Neural progenitor cell (in vitro differentiated cells): ENCODE data around the gene PRPF38B. TPM values are rescaled to one million over a fixed set of nuclear protein-coding genes. Genes with fewer than 3 reads are reported as not detected.

Experiments used
- DNase-seq: peaks from one replicate; pipeline ENCODE4 v3.0.0-alpha.2; 2016; ENCODE audit warnings: low spot score
- H2AFZ ChIP-seq: fragments of 200-600 bp; sonication (generic); replicated peaks from 2 replicates; pipeline ENCODE4 v1.6.1; 2016; ENCODE audit warnings: antibody characterized with exemption
- H3F3A ChIP-seq: fragments of 200-600 bp; sonication (generic); 2 replicates; pipeline ENCODE4 v1.6.1; 2016; ENCODE audit warnings: antibody characterized with exemption, low read depth
- H3K27ac ChIP-seq: fragments of 200-600 bp; sonication (generic); 2 replicates; pipeline ENCODE4 v1.5.1; 2016; ENCODE audit warnings: mild to moderate bottlenecking
- H3K27me3 ChIP-seq: fragments of 200-600 bp; sonication (generic); 2 replicates; pipeline ENCODE4 v1.6.1; 2016; ENCODE audit warnings: mild to moderate bottlenecking, moderate library complexity
- H3K36me3 ChIP-seq: fragments of 200-600 bp; sonication (generic); 2 replicates; pipeline ENCODE4 v1.5.1; 2016
- H3K4me1 ChIP-seq: fragments of 200-600 bp; sonication (generic); 2 replicates; pipeline ENCODE4 v1.6.1; 2016; ENCODE audit warnings: mixed run types
- H3K4me2 ChIP-seq: fragments of 200-600 bp; sonication (generic); 2 replicates; pipeline ENCODE4 v1.6.1; 2016
- H3K4me3 ChIP-seq: fragments of 200-600 bp; sonication (generic); 2 replicates; pipeline ENCODE4 v1.5.1; 2016
- H3K79me2 ChIP-seq: fragments of 200-600 bp; sonication (generic); 2 replicates; pipeline ENCODE4 v1.6.1; 2016; ENCODE audit warnings: low read depth
- H3K9ac ChIP-seq: fragments of 200-600 bp; sonication (generic); 2 replicates; pipeline ENCODE4 v1.6.1; 2016
- H3K9me3 ChIP-seq: fragments of 200-600 bp; sonication (generic); 2 replicates; pipeline ENCODE4 v1.5.1; 2016; ENCODE audit warnings: low read depth
- H4K20me1 ChIP-seq: fragments of 200-600 bp; sonication (generic); 2 replicates; pipeline ENCODE4 v1.6.1; 2016; ENCODE audit warnings: low read depth
- H3K27ac Mint-ChIP-seq: 3 replicates; pipeline ENCODE4 v1.8.0; 2021; ENCODE audit warnings: mixed read lengths
- H3K27me3 Mint-ChIP-seq: 2 replicates; pipeline ENCODE4 v1.8.0; 2022; ENCODE audit warnings: low read depth, mild to moderate bottlenecking, inconsistent platforms, moderate library complexity, mixed read lengths; ENCODE audit not compliant: insufficient read depth
- H3K36me3 Mint-ChIP-seq: 3 replicates; pipeline ENCODE4 v1.8.0; 2021; ENCODE audit warnings: mixed read lengths
- H3K4me1 Mint-ChIP-seq: 3 replicates; pipeline ENCODE4 v1.8.0; 2021; ENCODE audit warnings: mixed read lengths
- H3K4me3 Mint-ChIP-seq: 3 replicates; pipeline ENCODE4 v1.8.0; 2021; ENCODE audit warnings: mild to moderate bottlenecking, moderate library complexity, mixed read lengths
- H3K9me3 Mint-ChIP-seq: 3 replicates; pipeline ENCODE4 v1.8.0; 2020; ENCODE audit warnings: mixed read lengths
- EZH2 ChIP-seq: fragments of 200-600 bp; sonication (generic); IDR thresholded peaks from 2 replicates; pipeline ENCODE4 v1.6.1; 2017; ENCODE audit warnings: antibody characterized with exemption, mild to moderate bottlenecking, moderate library complexity
- EZH2phosphoT487 ChIP-seq: fragments of 200-600 bp; sonication (generic); IDR thresholded peaks from 2 replicates; pipeline ENCODE4 v1.6.1; 2017; ENCODE audit warnings: antibody characterized with exemption
- total RNA-seq: library from RNA; depleted of rRNA; stranded (reverse); fragments of >200 nt; gene quantifications from 2 replicates; pipeline ENCODE4 v1.2.3, GENCODE V29; 2015; ENCODE audit warnings: low replicate concordance
- TF ChIP-seq, protein P1 (sequence below): fragments of 200-600 bp; sonication (generic); IDR thresholded peaks from 2 replicates; pipeline ENCODE4 v1.5.1; 2017; ENCODE audit warnings: antibody characterized with exemption, mild to moderate bottlenecking

The PRPF38B gene
- total RNA-seq, 1 donor from 2014 or later = 40.7 TPM

DNA sequence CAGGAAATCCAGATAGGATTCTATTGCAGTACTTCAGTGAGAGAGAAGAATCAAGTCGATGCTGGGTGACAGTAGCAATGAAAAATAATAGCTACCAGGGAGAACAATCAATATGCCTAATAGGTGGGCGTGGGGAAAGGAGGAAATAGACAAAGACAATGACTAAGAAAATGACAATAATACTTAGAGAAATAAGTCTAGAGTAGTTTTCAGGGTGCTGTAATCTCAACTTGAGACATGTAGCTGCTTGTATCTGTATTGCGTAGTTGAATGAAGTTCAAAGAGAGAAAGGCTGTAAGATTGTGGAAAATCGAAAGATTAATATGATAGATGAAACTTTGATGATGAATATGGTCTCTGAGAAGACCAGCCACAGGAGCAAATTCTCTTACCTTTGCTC is 57.0 kb downstream of the PRPF38B start:
- peaks cover 46% of the 10 kb centered on the region for H3K79me2 ChIP-seq
- H3K27me3 ChIP-seq = peaks cover 6% of the 10 kb centered on the region
- H3K4me3 Mint-ChIP-seq = peak overlapping the region; percentile 33
- no peak for DNase-seq
- H3K4me3 ChIP-seq = no peak overlapping the region
- no peaks in the 10 kb centered on the region for H4K20me1 ChIP-seq
- H3K27me3 Mint-ChIP-seq = peaks cover 2% of the 10 kb centered on the region
- H3K4me1 Mint-ChIP-seq = peaks cover 19% of the 10 kb centered on the region
- peaks cover 5% of the 10 kb centered on the region for H3K36me3 ChIP-seq
- peaks cover 8% of the 10 kb centered on the region for H3K36me3 Mint-ChIP-seq
- TF ChIP-seq, protein P1, sequence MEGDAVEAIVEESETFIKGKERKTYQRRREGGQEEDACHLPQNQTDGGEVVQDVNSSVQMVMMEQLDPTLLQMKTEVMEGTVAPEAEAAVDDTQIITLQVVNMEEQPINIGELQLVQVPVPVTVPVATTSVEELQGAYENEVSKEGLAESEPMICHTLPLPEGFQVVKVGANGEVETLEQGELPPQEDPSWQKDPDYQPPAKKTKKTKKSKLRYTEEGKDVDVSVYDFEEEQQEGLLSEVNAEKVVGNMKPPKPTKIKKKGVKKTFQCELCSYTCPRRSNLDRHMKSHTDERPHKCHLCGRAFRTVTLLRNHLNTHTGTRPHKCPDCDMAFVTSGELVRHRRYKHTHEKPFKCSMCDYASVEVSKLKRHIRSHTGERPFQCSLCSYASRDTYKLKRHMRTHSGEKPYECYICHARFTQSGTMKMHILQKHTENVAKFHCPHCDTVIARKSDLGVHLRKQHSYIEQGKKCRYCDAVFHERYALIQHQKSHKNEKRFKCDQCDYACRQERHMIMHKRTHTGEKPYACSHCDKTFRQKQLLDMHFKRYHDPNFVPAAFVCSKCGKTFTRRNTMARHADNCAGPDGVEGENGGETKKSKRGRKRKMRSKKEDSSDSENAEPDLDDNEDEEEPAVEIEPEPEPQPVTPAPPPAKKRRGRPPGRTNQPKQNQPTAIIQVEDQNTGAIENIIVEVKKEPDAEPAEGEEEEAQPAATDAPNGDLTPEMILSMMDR = no peak
- TF ChIP-seq EZH2phosphoT487 = no peak
- TF ChIP-seq EZH2 = no peak
- no peak overlapping the region for H3K4me2 ChIP-seq
- H3K27ac Mint-ChIP-seq = no peak overlapping the region
- H2AFZ ChIP-seq = no peak overlapping the region
- H3K9ac ChIP-seq = no peak overlapping the region
- H3F3A ChIP-seq = peaks cover 12% of the 10 kb centered on the region
- peaks cover 10% of the 10 kb centered on the region for H3K4me1 ChIP-seq
- H3K9me3 ChIP-seq = no peaks in the 10 kb centered on the region
- no peaks in the 10 kb centered on the region for H3K9me3 Mint-ChIP-seq
- H3K27ac ChIP-seq = no peak overlapping the region

GRCh38 chr1:108750476-108751181 is 58.5 kb downstream of the PRPF38B start:
- H3K4me3 Mint-ChIP-seq = no peak overlapping the region
- peaks cover 11% of the 10 kb centered on the region for H3K36me3 Mint-ChIP-seq
- H4K20me1 ChIP-seq = no peaks in the 10 kb centered on the region
- H3K4me2 ChIP-seq = no peak overlapping the region
- no peaks in the 10 kb centered on the region for H3K9me3 Mint-ChIP-seq
- peaks cover 12% of the 10 kb centered on the region for H3F3A ChIP-seq
- no peak overlapping the region for H3K4me3 ChIP-seq
- no peak for DNase-seq
- H3K4me1 Mint-ChIP-seq = peaks cover 19% of the 10 kb centered on the region
- H3K27me3 ChIP-seq = peaks cover 4% of the 10 kb centered on the region
- peaks cover 2% of the 10 kb centered on the region for H3K27me3 Mint-ChIP-seq
- no peak overlapping the region for H3K9ac ChIP-seq
- H3K9me3 ChIP-seq = no peaks in the 10 kb centered on the region
- peaks cover 10% of the 10 kb centered on the region for H3K4me1 ChIP-seq
- H3K79me2 ChIP-seq = peaks cover 46% of the 10 kb centered on the region
- H3K36me3 ChIP-seq = peaks cover 5% of the 10 kb centered on the region
- no peak overlapping the region for H3K27ac Mint-ChIP-seq
- H2AFZ ChIP-seq = no peak overlapping the region
- TF ChIP-seq EZH2phosphoT487 (no peak), EZH2 (no peak)
- TF ChIP-seq, protein P1 = no peak
- no peak overlapping the region for H3K27ac ChIP-seq

Other genes with a start within 250 kb of the PRPF38B start
- not detected in 2 replicates for gene NBPF6, start 242.0 kb upstream of the PRPF38B start, total RNA-seq
- gene EEIG2, start 132.2 kb upstream of the PRPF38B start, total RNA-seq = 6.6 and 8.8 TPM in 2 replicates
- 2.6 and 3.7 TPM in 2 replicates for gene HENMT1, start 31.2 kb upstream of the PRPF38B start, total RNA-seq
- gene FNDC7, start 20.6 kb downstream of the PRPF38B start, total RNA-seq = 0.34 and 0.37 TPM in 2 replicates
- 63.8 and 89.8 TPM in 2 replicates for gene STXBP3, start 54.4 kb downstream of the PRPF38B start, total RNA-seq
- not detected in 2 replicates for gene AKNAD1, start 164.8 kb downstream of the PRPF38B start, total RNA-seq
- 25.7 and 35.4 TPM in 2 replicates for gene GPSM2, start 184.7 kb downstream of the PRPF38B start, total RNA-seq